HL-60 (cell line): ENCODE measurements around the gene SLC9C2.

Source experiments
- CTCF ChIP-seq: IDR thresholded peaks from one replicate; pipeline ENCODE4 v1.5.1; 2011; ENCODE audit warnings: low read length, control low read depth, inconsistent platforms; ENCODE audit not compliant: insufficient read depth
- GABPA ChIP-seq: IDR thresholded peaks from 2 replicates; pipeline ENCODE4 v1.6.1; 2012; ENCODE audit warnings: low read depth
- REST ChIP-seq: IDR thresholded peaks from 2 replicates; pipeline ENCODE4 v1.6.1; 2012; ENCODE audit warnings: low read depth; ENCODE audit not compliant: insufficient replicate concordance

- no peak for TF ChIP-seq CTCF
- TF ChIP-seq REST, result peak; percentile 34
- TF ChIP-seq GABPA, result no peak
Observed at GRCh38 chr1:173477286-173478093, 125.4 kb downstream of the SLC9C2 start, which contains the start of gene PRDX6.
